A673 (cell line): Measurements from ENCODE around the gene PIP. TPM values are rescaled to one million over a fixed set of nuclear protein-coding genes. Genes with fewer than 3 reads are reported as not detected.

ENCODE experiments used
- BruUV-seq: library from RNA; stranded (reverse); fragments of 400-500 nt; replicated peaks from 2 replicates; lab custom pipeline; 2021; lab: Mats Ljungman, UMichigan
- CTCF ChIA-PET: fragments of 300-600 bp; sonication (Branson Sonifier 250); formaldehyde crosslinking; loops from one replicate; lab custom pipeline; 2022; ENCODE audit warnings: antibody characterized with exemption; lab: Charles Lee
- POLR2A ChIA-PET: fragments of 300-600 bp; sonication (Branson Sonifier 250); formaldehyde crosslinking; loops from one replicate; lab custom pipeline; 2022; ENCODE audit warnings: antibody characterized with exemption; ENCODE audit not compliant: low non-redundant PET; lab: Charles Lee
- DNase-seq: peaks from one replicate; pipeline ENCODE4 v3.0.0-alpha.2; 2015; ENCODE audit warnings: low spot score
- H3K27ac ChIP-seq: fragments of 200-600 bp; sonication (generic); 2 replicates; pipeline ENCODE4 v1.5.1; 2016; ENCODE audit warnings: mixed run types, low read depth, mild to moderate bottlenecking, mixed read lengths, antibody characterized with exemption, low read length; ENCODE audit not compliant: poor library complexity, severe bottlenecking
- H3K27me3 ChIP-seq: fragments of 200-600 bp; sonication (generic); replicated peaks from 2 replicates; pipeline ENCODE4 v1.6.1; 2017; ENCODE audit warnings: mixed run types, low read depth, mild to moderate bottlenecking, mixed read lengths, antibody characterized with exemption, low read length; ENCODE audit not compliant: insufficient read depth, poor library complexity
- H3K36me3 ChIP-seq: fragments of 200-600 bp; sonication (generic); 2 replicates; pipeline ENCODE4 v1.6.1; 2016; ENCODE audit warnings: mixed run types, mild to moderate bottlenecking, mixed read lengths, antibody characterized with exemption, low read length; ENCODE audit not compliant: insufficient read depth, poor library complexity, severe bottlenecking
- H3K4me1 ChIP-seq: fragments of 200-600 bp; sonication (generic); 2 replicates; pipeline ENCODE4 v1.6.1; 2017; ENCODE audit warnings: mixed run types, mild to moderate bottlenecking, mixed read lengths, antibody characterized with exemption, low read length; ENCODE audit not compliant: insufficient read depth, poor library complexity, severe bottlenecking
- H3K4me3 ChIP-seq: fragments of 200-600 bp; sonication (generic); 2 replicates; pipeline ENCODE4 v1.5.1; 2016; ENCODE audit warnings: low read depth, mixed run types, mild to moderate bottlenecking, mixed read lengths, low read length; ENCODE audit not compliant: poor library complexity, severe bottlenecking
- H3K9me3 ChIP-seq: fragments of 200-600 bp; sonication (generic); 2 replicates; pipeline ENCODE4 v1.6.1; 2016; ENCODE audit warnings: mixed run types, low read depth, mild to moderate bottlenecking, mixed read lengths, antibody characterized with exemption, low read length; ENCODE audit not compliant: poor library complexity, severe bottlenecking
- CTCF ChIP-seq: fragments of 300-800, 200-600 bp; sonication (generic); conservative IDR thresholded peaks from 2 replicates; pipeline ENCODE4 v1.5.1; 2017; ENCODE audit warnings: low read depth, mild to moderate bottlenecking, antibody characterized with exemption, low read length, moderate library complexity, mixed read lengths
- EZH2 ChIP-seq: fragments of 200-600 bp; sonication (generic); IDR thresholded peaks from 2 replicates; pipeline ENCODE4 v1.6.1; 2017; ENCODE audit warnings: borderline replicate concordance, low read depth, mild to moderate bottlenecking, mixed read lengths, antibody characterized with exemption, low read length; ENCODE audit not compliant: poor library complexity, severe bottlenecking
- intact Hi-C: fragments of 100-400 bp; cut with micrococcal nuclease; formaldehyde crosslinking; loops from one replicate; pipeline ENCODE4 v1.10.0; 2022; ENCODE audit not compliant: unreplicated experiment
- total RNA-seq: library from RNA; stranded (reverse); gene quantifications from 2 replicates; pipeline ENCODE4 v1.2.3, GENCODE V29; 2021

The PIP gene
- total RNA-seq, 1 experiment from 2014 or later: not detected

- Histone ChIP-seq H3K4me1 (no peaks in the 10 kb centered on the region), H3K27me3 (peaks cover 11% of the 10 kb centered on the region), H3K9me3 (no peaks in the 10 kb centered on the region), H3K36me3 (no peaks in the 10 kb centered on the region), H3K4me3 (no peak overlapping the region), H3K27ac (no peak overlapping the region)
- POLR2A ChIA-PET: no interaction called here
- no peak for TF ChIP-seq EZH2
- no peak for TF ChIP-seq CTCF
- BruUV-seq: no TSS peak
- intact Hi-C loops: no loop called here
- no peak for DNase-seq
- CTCF ChIA-PET: no interaction called here
Observed at GRCh38 chr7:143129051-143129450, 2.8 kb upstream of the PIP start.

- H3K4me1 ChIP-seq: no peaks in the 10 kb centered on the region
- H3K36me3 ChIP-seq: no peaks in the 10 kb centered on the region
- BruUV-seq: no TSS peak
- H3K4me3 ChIP-seq: no peak overlapping the region
- DNase-seq: no peak
- peaks cover 11% of the 10 kb centered on the region for H3K27me3 ChIP-seq
- POLR2A ChIA-PET: no interaction called here
- CTCF ChIA-PET: no interaction called here
- no peak overlapping the region for H3K27ac ChIP-seq
- TF ChIP-seq CTCF (no peak), EZH2 (no peak)
- intact Hi-C loops: no loop called here
- no peaks in the 10 kb centered on the region for H3K9me3 ChIP-seq
Observed at GRCh38 chr7:143129477-143129876, 2.4 kb upstream of the PIP start.

- H3K27ac ChIP-seq: no peak overlapping the region
- peaks cover 11% of the 10 kb centered on the region for H3K27me3 ChIP-seq
- H3K4me3 ChIP-seq: no peak overlapping the region
- ChIA-PET CTCF (no interaction called here), POLR2A (interaction anchor here (0.9 kb wide), 1 partner anchor 65 kb away, joined by 3 read pairs; no protein-coding TSS in a partner anchor)
- H3K36me3 ChIP-seq: no peaks in the 10 kb centered on the region
- no peak for DNase-seq
- intact Hi-C loops: no loop called here
- no peaks in the 10 kb centered on the region for H3K4me1 ChIP-seq
- BruUV-seq: no TSS peak
- TF ChIP-seq EZH2: no peak
- TF ChIP-seq CTCF: no peak
- no peaks in the 10 kb centered on the region for H3K9me3 ChIP-seq
Observed at GRCh38 chr7:143130541-143130940, 1.3 kb upstream of the PIP start.
